ENCODE results near the gene ADAMTSL3.

DNA sequence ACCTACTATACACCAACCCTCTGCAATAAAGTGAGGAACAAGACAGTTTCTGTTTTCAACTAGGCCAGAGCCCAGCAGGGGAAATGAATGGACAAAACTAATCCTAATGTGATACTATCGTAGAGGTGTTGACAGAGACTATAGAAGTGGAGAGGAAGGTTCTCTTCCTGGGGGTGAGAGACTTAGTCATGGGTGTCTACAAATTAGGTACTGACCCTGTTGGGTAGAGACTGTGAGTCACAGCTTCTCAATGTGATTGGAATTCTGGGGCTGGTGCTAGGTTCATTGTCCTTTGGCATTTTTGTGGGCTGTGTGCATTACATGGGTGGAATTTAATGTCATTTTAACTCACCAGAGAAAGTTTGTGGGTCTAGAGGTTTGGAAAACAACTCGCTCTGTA is 79.3 kb downstream of the ADAMTSL3 start:
- TF ChIP-seq, protein P1, sequence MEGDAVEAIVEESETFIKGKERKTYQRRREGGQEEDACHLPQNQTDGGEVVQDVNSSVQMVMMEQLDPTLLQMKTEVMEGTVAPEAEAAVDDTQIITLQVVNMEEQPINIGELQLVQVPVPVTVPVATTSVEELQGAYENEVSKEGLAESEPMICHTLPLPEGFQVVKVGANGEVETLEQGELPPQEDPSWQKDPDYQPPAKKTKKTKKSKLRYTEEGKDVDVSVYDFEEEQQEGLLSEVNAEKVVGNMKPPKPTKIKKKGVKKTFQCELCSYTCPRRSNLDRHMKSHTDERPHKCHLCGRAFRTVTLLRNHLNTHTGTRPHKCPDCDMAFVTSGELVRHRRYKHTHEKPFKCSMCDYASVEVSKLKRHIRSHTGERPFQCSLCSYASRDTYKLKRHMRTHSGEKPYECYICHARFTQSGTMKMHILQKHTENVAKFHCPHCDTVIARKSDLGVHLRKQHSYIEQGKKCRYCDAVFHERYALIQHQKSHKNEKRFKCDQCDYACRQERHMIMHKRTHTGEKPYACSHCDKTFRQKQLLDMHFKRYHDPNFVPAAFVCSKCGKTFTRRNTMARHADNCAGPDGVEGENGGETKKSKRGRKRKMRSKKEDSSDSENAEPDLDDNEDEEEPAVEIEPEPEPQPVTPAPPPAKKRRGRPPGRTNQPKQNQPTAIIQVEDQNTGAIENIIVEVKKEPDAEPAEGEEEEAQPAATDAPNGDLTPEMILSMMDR (conservative IDR thresholded peaks at IDR 0.05), result no peak
- TF ChIP-seq ZFX (IDR thresholded peaks at IDR 0.05), result no peak

Measured in C4-2B (cell line).